H9 (cell line): ENCODE results near the gene RHBDL1. TPM values are rescaled to one million over a fixed set of nuclear protein-coding genes. Genes with fewer than 3 reads are reported as not detected.

Source experiments
- DNase-seq: peaks from one replicate; pipeline ENCODE4 v3.0.0-alpha.2; 2017
- H2AFZ ChIP-seq: one replicate; pipeline ENCODE4 v1.6.1; 2013; ENCODE audit warnings: mild to moderate bottlenecking, low read length, control low read depth, moderate library complexity
- H2AK5ac ChIP-seq: 2 replicates; pipeline ENCODE4 v1.6.1; 2013; ENCODE audit warnings: low read length, control low read depth, mixed read lengths; ENCODE audit not compliant: insufficient read length
- H2BK120ac ChIP-seq: one replicate; pipeline ENCODE4 v1.6.1; 2013; ENCODE audit warnings: low read depth, mild to moderate bottlenecking, low read length, control low read depth, inconsistent platforms; ENCODE audit not compliant: poor library complexity, severe bottlenecking
- H2BK12ac ChIP-seq: 2 replicates; pipeline ENCODE4 v1.6.1; 2013; ENCODE audit warnings: low read length, control low read depth, mixed read lengths, low read depth; ENCODE audit not compliant: insufficient read length
- H2BK15ac ChIP-seq: 2 replicates; pipeline ENCODE4 v1.6.1; 2013; ENCODE audit warnings: low read depth, low read length, control low read depth
- H2BK20ac ChIP-seq: one replicate; pipeline ENCODE4 v1.6.1; 2013; ENCODE audit warnings: low read depth, mild to moderate bottlenecking, low read length, control low read depth, inconsistent platforms; ENCODE audit not compliant: poor library complexity, severe bottlenecking
- H2BK5ac ChIP-seq: 2 replicates; pipeline ENCODE4 v1.6.1; 2013; ENCODE audit warnings: low read length, control low read depth, mixed read lengths; ENCODE audit not compliant: insufficient read length
- H3K14ac ChIP-seq: 2 replicates; pipeline ENCODE4 v1.6.1; 2013; ENCODE audit warnings: low read length, control low read depth; ENCODE audit not compliant: insufficient read depth
- H3K18ac ChIP-seq: 2 replicates; pipeline ENCODE4 v1.6.1; 2013; ENCODE audit warnings: low read depth, mild to moderate bottlenecking, mixed read lengths, low read length, control low read depth; ENCODE audit not compliant: insufficient read length
- H3K23ac ChIP-seq: 2 replicates; pipeline ENCODE4 v1.6.1; 2013; ENCODE audit warnings: low read length, control low read depth, mixed read lengths, low read depth; ENCODE audit not compliant: insufficient read length
- H3K23me2 ChIP-seq: 2 replicates; pipeline ENCODE4 v1.6.1; 2013; ENCODE audit warnings: low read depth, mild to moderate bottlenecking, mixed read lengths, low read length, control low read depth; ENCODE audit not compliant: insufficient read length, poor library complexity, severe bottlenecking
- H3K27ac ChIP-seq: 2 replicates; pipeline ENCODE4 v1.5.1; 2013; ENCODE audit warnings: low read length, control low read depth, mixed read lengths, low read depth; ENCODE audit not compliant: insufficient read length
- H3K27me3 ChIP-seq: 2 replicates; pipeline ENCODE4 v1.6.1; 2013; ENCODE audit warnings: low read length, control low read depth, inconsistent platforms; ENCODE audit not compliant: insufficient read depth
- H3K4ac ChIP-seq: 2 replicates; pipeline ENCODE4 v1.6.1; 2013; ENCODE audit warnings: low read depth, mild to moderate bottlenecking, control low read depth, inconsistent platforms, low read length, moderate library complexity
- H3K4me1 ChIP-seq: 2 replicates; pipeline ENCODE4 v1.6.1; 2013; ENCODE audit warnings: low read length, control low read depth, inconsistent platforms; ENCODE audit not compliant: insufficient read depth
- H3K4me2 ChIP-seq: 2 replicates; pipeline ENCODE4 v1.6.1; 2013; ENCODE audit warnings: low read length, control low read depth, mixed read lengths; ENCODE audit not compliant: insufficient read length, insufficient read depth
- H3K56ac ChIP-seq: 2 replicates; pipeline ENCODE4 v1.6.1; 2013; ENCODE audit warnings: low read depth, mild to moderate bottlenecking, mixed read lengths, low read length, control low read depth; ENCODE audit not compliant: insufficient read length
- H3K79me1 ChIP-seq: 2 replicates; pipeline ENCODE4 v1.6.1; 2013; ENCODE audit warnings: low read depth, mild to moderate bottlenecking, moderate library complexity, low read length, control low read depth, inconsistent platforms; ENCODE audit not compliant: insufficient read depth, poor library complexity, severe bottlenecking
- H3K79me2 ChIP-seq: 2 replicates; pipeline ENCODE4 v1.6.1; 2013; ENCODE audit warnings: low read length, control low read depth, inconsistent platforms; ENCODE audit not compliant: insufficient read depth
- H3K9ac ChIP-seq: 2 replicates; pipeline ENCODE4 v1.6.1; 2013; ENCODE audit warnings: low read length, control low read depth, mixed read lengths; ENCODE audit not compliant: insufficient read length; ENCODE audit errors: extremely low read depth
- H3K9me3 ChIP-seq: one replicate; pipeline ENCODE4 v1.6.1; 2013; ENCODE audit warnings: low read depth, low read length, inconsistent platforms; ENCODE audit not compliant: control insufficient read depth
- H3T11ph ChIP-seq: one replicate; pipeline ENCODE4 v1.6.1; 2013; ENCODE audit warnings: mild to moderate bottlenecking, low read length, control low read depth, inconsistent platforms
- H4K20me1 ChIP-seq: one replicate; pipeline ENCODE4 v1.6.1; 2013; ENCODE audit not compliant: control insufficient read depth, insufficient read length, insufficient read depth
- H4K5ac ChIP-seq: 2 replicates; pipeline ENCODE4 v1.6.1; 2013; ENCODE audit warnings: low read depth, mild to moderate bottlenecking, mixed read lengths, low read length, control low read depth; ENCODE audit not compliant: insufficient read length
- H4K8ac ChIP-seq: replicated peaks from 2 replicates; pipeline ENCODE4 v1.6.1; 2013; ENCODE audit warnings: low read length, control low read depth, mixed read lengths, low read depth; ENCODE audit not compliant: insufficient read length
- H4K91ac ChIP-seq: 2 replicates; pipeline ENCODE4 v1.6.1; 2013; ENCODE audit warnings: low read depth, mild to moderate bottlenecking, moderate library complexity, mixed read lengths, low read length, control low read depth; ENCODE audit not compliant: insufficient read length
- H3K27ac Mint-ChIP-seq, 3 experiments: 2 replicates in 2 of 3; 3 replicates in 1 of 3; pipeline ENCODE4 v1.8.0; 2020 to 2021; ENCODE audit warnings: mixed read lengths in 3 of 3, mild to moderate bottlenecking in 1 of 3, moderate library complexity in 1 of 3
- H3K27me3 Mint-ChIP-seq: 2 replicates; pipeline ENCODE4 v1.8.0; 2021; ENCODE audit warnings: low read depth, mild to moderate bottlenecking, moderate library complexity, mixed read lengths
- H3K36me3 Mint-ChIP-seq, 3 experiments: 2 replicates in 2 of 3; 3 replicates in 1 of 3; pipeline ENCODE4 v1.8.0; 2020 to 2021; ENCODE audit warnings: low read depth in 3 of 3, mixed read lengths in 3 of 3; ENCODE audit not compliant: insufficient read depth in 1 of 3
- H3K4me1 Mint-ChIP-seq, 2 experiments: 2 replicates each; pipeline ENCODE4 v1.8.0; 2020; ENCODE audit warnings: mixed read lengths in 2 of 2
- H3K4me3 Mint-ChIP-seq, 2 experiments: 2 replicates in 1 of 2; 3 replicates in 1 of 2; pipeline ENCODE4 v1.8.0; 2020 to 2021; ENCODE audit warnings: mild to moderate bottlenecking in 2 of 2, mixed read lengths in 2 of 2, moderate library complexity in 1 of 2
- H3K9me3 Mint-ChIP-seq, 2 experiments: 2 replicates in 1 of 2; 3 replicates in 1 of 2; pipeline ENCODE4 v1.8.0; 2020; ENCODE audit warnings: mild to moderate bottlenecking in 2 of 2, mixed read lengths in 2 of 2, moderate library complexity in 1 of 2
- WGBS: extraction: QIAGEN DNeasy Blood & Tissue Kit; methylation state at CpG from one replicate; pipeline ENCODE4 v1.1.7; 2013; ENCODE audit warnings: missing lambda C conversion rate, low lambda C conversion rate, mixed read lengths; ENCODE audit not compliant: insufficient read length; ENCODE audit errors: extremely low coverage; 5-methylcytosine and 5-hydroxymethylcytosine counted together
- total RNA-seq: library from RNA; stranded (reverse); gene quantifications from 2 replicates; pipeline ENCODE4 v1.2.1, GENCODE V29; 2021
- TF ChIP-seq, protein P1 (sequence below): fragments of 200-600 bp; sonication (generic); conservative IDR thresholded peaks from 3 replicates; pipeline ENCODE4 v1.8.0; 2021; ENCODE audit warnings: antibody characterized with exemption, mild to moderate bottlenecking

The RHBDL1 gene
- total RNA-seq, 1 experiment from 2014 or later = 7.6 TPM

DNA sequence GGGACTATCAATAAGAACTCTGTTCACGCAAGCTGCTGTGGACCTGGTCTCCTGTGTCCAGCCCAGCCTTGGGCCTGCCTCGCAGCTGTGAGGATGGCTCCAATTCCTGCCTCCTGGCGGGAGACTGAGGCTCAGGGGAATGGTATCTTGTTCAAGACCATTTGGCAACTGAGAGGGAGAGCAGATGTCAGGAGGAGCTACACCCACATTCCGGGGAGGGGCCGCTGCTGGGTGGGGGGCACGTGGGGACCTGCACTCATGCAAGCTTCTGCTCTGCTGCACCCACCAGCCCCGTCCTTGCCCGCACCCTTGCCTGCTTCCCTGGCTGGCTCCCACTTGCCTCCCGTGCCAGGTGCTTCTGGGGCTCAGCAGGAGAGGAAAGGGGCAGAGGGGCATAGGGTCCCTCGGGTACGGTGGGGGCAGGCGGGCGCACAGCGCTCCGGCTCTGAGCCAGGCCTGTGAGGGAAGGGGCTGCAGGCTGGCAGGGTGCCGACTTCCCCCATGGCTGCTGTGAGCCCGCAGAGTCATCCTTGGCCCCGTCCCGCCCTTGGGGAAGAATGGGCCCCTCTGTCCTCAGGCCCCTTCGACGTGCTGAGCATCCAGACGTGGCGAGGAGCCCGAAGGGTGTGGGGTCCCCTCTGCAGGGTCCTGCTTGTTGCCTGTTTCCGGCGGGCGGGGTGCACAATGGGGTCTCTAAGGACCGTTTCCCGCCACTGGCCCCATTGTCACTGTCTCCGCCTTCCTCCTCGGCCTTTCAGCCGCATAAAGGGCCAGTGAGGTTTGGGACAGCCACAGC is 42.2 kb downstream of the RHBDL1 start:
- no peak overlapping the region for H3K27ac Mint-ChIP-seq
- no peak overlapping the region for H3K18ac ChIP-seq
- H3K4me1 ChIP-seq = no peaks in the 10 kb centered on the region
- no CpG with 5 or more reads among the region's 32 CpGs for WGBS
- no peak overlapping the region for H3T11ph ChIP-seq
- peaks cover 43% of the 10 kb centered on the region for H3K27me3 Mint-ChIP-seq
- no peaks in the 10 kb centered on the region; a peak in 1 of 5 replicates for H3K9me3 Mint-ChIP-seq
- no peak overlapping the region; the same call in 1 of the 2 replicates for H3K14ac ChIP-seq
- H4K91ac ChIP-seq = no peak overlapping the region
- no peaks in the 10 kb centered on the region for H3K9me3 ChIP-seq
- H2BK5ac ChIP-seq = no peak overlapping the region
- no peak overlapping the region for H3K4me3 Mint-ChIP-seq
- H2BK12ac ChIP-seq = no peak overlapping the region
- no peak overlapping the region for H4K8ac ChIP-seq
- peaks cover 10% of the 10 kb centered on the region for H3K23me2 ChIP-seq
- no peak overlapping the region for H2BK20ac ChIP-seq
- no peak overlapping the region for H2BK15ac ChIP-seq
- H3K79me1 ChIP-seq = no peaks in the 10 kb centered on the region
- H3K27ac ChIP-seq = no peak overlapping the region
- no peak for DNase-seq
- no peak overlapping the region for H2BK120ac ChIP-seq
- no peak overlapping the region for H3K23ac ChIP-seq
- peaks cover 0 to 1% (median 0%) of the 10 kb centered on the region in 3 experiments; a peak in 1 of 7 replicates for H3K36me3 Mint-ChIP-seq
- no peak overlapping the region for H3K4me2 ChIP-seq
- H2AK5ac ChIP-seq = no peak overlapping the region
- H4K5ac ChIP-seq = no peak overlapping the region
- H2AFZ ChIP-seq = no peak overlapping the region
- no peaks in the 10 kb centered on the region; the same call in 1 of the 2 replicates for H3K27me3 ChIP-seq
- no peak overlapping the region for H3K56ac ChIP-seq
- no peaks in the 10 kb centered on the region for H4K20me1 ChIP-seq
- no peak overlapping the region for H3K4ac ChIP-seq
- H3K79me2 ChIP-seq = no peaks in the 10 kb centered on the region
- TF ChIP-seq, protein P1, sequence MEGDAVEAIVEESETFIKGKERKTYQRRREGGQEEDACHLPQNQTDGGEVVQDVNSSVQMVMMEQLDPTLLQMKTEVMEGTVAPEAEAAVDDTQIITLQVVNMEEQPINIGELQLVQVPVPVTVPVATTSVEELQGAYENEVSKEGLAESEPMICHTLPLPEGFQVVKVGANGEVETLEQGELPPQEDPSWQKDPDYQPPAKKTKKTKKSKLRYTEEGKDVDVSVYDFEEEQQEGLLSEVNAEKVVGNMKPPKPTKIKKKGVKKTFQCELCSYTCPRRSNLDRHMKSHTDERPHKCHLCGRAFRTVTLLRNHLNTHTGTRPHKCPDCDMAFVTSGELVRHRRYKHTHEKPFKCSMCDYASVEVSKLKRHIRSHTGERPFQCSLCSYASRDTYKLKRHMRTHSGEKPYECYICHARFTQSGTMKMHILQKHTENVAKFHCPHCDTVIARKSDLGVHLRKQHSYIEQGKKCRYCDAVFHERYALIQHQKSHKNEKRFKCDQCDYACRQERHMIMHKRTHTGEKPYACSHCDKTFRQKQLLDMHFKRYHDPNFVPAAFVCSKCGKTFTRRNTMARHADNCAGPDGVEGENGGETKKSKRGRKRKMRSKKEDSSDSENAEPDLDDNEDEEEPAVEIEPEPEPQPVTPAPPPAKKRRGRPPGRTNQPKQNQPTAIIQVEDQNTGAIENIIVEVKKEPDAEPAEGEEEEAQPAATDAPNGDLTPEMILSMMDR = no peak
- no peak overlapping the region for H3K9ac ChIP-seq
- H3K4me1 Mint-ChIP-seq = peaks cover 15 to 29% of the 10 kb centered on the region in 2 experiments
